ENCODE measurements around the gene TPCN2.

DNA sequence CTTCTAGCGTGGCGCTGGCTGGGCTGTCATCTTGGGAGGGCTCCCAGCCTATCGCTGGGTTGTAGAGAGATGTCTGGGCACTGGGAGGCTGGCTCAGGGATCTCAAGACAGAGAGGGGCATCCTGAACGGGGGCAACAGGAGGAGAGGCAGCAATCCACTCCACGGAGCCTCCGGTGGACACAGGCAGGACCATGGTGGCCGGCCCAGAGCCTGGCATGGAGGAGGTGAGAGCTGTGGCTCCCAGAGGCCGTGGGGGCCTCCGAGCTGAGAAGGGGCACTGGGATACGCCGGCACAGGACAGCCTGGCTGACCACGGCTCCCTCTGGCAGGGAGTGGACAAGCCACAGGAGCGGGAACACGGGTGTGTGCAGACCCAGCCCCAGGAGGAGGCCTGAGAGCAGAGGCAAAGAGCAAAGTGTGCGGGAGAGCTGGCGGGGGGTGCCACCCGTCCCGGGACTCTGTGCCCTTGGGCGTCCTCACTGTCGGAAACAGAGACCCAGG lies 44.8 kb upstream of the TPCN2 start:
- TF ChIP-seq, protein P1, sequence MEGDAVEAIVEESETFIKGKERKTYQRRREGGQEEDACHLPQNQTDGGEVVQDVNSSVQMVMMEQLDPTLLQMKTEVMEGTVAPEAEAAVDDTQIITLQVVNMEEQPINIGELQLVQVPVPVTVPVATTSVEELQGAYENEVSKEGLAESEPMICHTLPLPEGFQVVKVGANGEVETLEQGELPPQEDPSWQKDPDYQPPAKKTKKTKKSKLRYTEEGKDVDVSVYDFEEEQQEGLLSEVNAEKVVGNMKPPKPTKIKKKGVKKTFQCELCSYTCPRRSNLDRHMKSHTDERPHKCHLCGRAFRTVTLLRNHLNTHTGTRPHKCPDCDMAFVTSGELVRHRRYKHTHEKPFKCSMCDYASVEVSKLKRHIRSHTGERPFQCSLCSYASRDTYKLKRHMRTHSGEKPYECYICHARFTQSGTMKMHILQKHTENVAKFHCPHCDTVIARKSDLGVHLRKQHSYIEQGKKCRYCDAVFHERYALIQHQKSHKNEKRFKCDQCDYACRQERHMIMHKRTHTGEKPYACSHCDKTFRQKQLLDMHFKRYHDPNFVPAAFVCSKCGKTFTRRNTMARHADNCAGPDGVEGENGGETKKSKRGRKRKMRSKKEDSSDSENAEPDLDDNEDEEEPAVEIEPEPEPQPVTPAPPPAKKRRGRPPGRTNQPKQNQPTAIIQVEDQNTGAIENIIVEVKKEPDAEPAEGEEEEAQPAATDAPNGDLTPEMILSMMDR (IDR thresholded peaks at IDR 0.05; ENCODE audit: poor library complexity, severe bottlenecking), result no peak
- TF ChIP-seq POLR2AphosphoS5 (IDR thresholded peaks at IDR 0.05), result no peak

Data from neural cell (in vitro differentiated cells).